Gastroesophageal sphincter (tissue), 3 donors: ENCODE measurements around the gene VPS26C.

ENCODE experiments used
- CTCF ChIP-seq, 4 experiments: fragments of 200-600 bp in 2 of 4; fragments of 450-650 bp in 2 of 4; sonication (generic) in 1 of 4; IDR thresholded peaks; one replicate each; pipeline ENCODE4 v1.5.1; 2017 to 2019; ENCODE audit warnings: antibody characterized with exemption in 4 of 4, mild to moderate bottlenecking in 2 of 4, moderate library complexity in 2 of 4
- POLR2A ChIP-seq, 2 donors: fragments of 450-650 bp; IDR thresholded peaks; one replicate each; pipeline ENCODE4 v1.6.1; 2017; ENCODE audit warnings: antibody characterized with exemption in 2 of 2, mild to moderate bottlenecking in 2 of 2, moderate library complexity in 1 of 2
- POLR2AphosphoS5 ChIP-seq: sonication (generic); formaldehyde crosslinking; IDR thresholded peaks from one replicate; pipeline ENCODE4 v1.6.1; 2017; ENCODE audit warnings: antibody characterized with exemption

GRCh38 chr21:37192019-37192418 is 75.1 kb downstream of the VPS26C start:
- TF ChIP-seq POLR2AphosphoS5 (no peak), CTCF (IDR thresholded peaks at IDR 0.05) (no peak), POLR2A (IDR thresholded peaks at IDR 0.05) (no peak)
